Measurements from ENCODE around the gene COA1.
A peak's percentile ranks its signal among the peaks of the same experiment; 100 is the strongest.
"Not testable (repeated sequence)": the region's sequence is repeated elsewhere in the genome, so short reads cannot be mapped to it uniquely, and the experiment has no call there.

The COA1 gene

DNA sequence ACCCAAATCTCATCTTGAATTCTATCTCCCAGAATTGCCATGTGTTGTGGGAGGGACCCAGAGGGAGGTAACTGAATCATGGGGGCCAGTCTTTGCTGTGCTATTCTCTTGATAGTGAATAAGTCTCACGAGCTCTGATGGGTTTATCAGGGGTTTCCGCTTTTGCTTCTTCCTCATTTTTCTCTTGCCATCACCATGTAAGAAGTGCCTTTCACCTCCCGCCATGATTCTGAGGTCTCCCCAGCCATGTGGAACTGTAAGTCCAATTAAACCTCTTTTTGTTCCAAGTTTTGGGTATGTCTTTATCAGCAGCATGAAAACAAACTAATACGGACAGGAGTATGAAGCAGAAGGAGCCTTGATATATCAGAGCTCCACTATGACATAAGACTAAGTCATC lies 41.5 kb downstream of the COA1 start:
- DNase-seq (ENCODE audit: low read depth): not testable (repeated sequence)

DNA sequence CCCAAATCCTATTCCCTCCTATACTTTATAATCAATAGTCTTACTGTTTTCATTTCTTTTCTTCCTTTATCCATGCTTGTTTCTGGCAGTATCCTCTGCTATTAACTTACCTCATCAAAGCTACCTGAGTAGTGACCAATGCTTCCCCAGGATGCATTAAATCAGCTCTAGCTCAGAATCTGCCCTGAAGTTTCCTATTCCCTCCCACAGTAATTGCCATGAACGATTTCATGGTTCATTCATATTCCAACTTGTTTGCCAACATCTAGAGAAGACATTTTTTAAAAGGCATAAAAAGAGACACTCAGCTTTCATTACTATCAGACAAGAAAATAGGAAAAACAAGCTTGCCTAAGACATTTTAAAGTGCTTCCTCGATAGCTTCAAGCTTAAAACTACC lies 42.3 kb downstream of the COA1 start:
- DNase-seq (ENCODE audit: low read depth): no peak

DNA sequence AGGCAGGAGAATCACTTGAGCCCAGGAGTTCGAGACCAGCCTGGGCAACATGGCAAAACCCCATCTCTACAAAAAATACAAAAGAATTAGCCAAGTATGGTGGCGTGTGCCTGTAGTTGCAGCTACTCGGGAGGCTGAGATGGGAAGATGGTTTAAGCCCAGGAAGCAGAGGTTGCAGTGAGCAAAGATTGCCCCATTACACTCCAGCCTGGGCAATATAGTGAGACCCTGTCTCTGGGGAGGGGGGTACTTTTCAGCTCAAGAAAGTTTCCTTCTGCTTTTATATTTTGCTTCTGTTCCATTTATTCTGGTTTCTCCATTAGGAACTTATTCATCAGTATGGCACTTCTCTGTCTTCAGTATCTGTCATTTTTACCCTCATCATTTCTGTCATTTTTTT lies 48.6 kb downstream of the COA1 start:
- no peak for DNase-seq (ENCODE audit: low read depth)

DNA sequence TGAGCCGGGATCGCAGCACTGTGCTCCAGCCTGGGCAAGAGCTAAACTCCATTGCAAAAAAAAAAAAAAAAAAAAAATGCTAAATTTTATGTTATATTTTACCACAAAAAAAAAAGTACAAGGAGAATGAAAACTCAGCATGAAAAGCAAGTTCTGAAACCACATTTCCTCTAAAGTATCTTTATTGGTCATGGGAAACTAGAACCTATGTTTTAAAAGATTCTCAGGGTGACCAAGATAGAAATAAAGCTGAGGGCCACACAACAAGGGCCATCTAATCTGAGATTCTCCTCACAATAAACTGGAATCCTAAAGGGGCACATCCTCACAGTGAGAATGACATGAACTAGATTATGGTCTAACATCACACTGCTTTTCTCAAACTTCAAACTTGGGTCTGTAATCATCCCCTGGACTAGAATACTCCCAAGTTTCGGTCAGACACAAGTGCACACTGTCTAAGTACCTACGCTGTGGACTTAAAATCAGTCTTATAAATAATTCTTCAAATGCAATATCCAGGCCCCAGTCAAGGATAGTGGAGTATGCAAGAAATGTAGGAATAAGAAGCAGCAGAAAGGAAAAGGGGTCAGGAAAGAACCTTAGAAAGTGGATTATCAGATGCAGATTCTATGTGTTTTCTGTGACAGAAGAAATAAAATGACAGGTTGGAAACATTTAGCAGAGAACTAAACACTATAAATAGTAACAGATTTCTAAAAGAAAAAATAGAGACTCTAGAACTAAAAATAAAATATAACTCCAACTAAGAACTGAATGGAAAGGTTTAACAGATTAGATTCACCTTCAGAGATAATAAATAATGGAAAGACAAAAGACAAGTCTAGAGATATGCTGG lies 49.9 kb downstream of the COA1 start:
- DNase-seq (ENCODE audit: low read depth): no peak

DNA sequence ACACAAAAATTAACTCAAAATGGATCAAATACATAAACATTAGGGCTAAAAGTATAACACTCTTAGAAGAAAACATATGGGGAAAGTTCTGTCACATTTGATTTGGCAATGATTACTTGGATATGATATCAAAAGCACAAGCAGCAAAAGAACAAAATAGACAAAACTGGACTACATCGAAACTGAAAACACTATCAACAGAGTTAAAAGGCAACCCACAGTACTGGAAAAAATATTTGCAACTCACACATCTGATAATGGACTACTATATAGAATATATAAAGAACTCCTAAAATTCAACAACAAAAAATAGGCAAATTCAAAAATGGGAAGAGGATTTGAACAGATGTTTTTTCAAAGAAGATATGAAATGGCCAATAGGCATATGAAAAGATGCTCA lies 51.0 kb downstream of the COA1 start:
- no peak for DNase-seq (ENCODE audit: low read depth)

DNA sequence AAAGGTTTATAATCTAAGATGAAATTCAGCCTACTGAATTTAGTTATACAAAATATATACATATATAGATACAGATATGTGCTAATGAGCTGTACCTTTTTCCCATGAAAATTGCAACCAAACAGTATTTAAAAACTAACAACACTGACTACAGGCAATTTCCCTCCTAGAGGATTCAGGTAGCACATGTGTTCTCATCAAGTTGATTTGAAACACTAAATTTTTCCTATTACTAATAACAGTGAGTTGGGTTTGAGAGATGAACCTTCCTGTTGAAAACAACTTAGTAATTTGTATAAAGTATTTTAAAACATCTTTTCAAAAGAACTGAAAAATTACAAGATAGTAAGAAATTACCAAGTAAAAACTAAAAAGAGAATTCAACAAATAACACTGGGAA lies 51.5 kb downstream of the COA1 start:
- DNase-seq (ENCODE audit: low read depth): no peak

DNA sequence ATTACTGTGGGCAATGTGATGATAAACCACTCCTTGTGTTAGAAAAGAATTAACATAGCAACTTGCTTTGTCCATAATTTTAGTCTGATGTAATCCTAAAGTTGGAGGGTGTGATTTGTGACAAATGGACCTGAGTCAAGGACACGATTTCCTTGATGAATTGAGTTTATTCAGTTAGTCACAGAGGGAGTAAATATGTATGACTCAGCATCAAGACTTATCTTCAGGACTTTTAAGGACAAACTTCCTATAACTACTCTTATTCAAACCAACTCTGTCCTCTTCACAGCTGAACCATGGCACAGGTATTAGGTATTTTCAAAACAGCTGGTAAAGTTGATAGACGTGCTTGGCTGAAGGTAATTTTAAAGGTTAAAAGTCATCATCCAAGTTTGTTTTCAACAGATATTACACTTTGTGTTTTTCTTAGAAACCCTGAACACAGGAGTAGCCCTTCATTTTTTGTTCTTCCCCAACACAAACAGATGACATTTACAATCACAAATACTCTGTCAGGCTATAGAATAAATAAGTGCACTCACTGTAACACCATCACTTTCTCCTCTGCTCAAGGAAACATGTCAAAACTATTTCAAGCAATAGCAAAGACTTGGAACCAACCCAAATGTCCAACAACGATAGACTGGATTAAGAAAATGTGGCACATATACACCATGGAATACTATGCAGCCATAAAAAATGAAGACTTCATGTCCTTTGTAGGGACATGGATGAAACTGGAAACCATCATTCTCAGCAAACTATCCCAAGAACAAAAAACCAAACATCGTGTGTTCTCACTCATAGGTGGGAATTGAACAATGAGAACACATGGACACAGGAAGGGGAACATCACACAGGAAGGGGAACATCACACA lies 54.5 kb downstream of the COA1 start:
- peak; percentile 45 for DNase-seq (ENCODE audit: low read depth)

DNA sequence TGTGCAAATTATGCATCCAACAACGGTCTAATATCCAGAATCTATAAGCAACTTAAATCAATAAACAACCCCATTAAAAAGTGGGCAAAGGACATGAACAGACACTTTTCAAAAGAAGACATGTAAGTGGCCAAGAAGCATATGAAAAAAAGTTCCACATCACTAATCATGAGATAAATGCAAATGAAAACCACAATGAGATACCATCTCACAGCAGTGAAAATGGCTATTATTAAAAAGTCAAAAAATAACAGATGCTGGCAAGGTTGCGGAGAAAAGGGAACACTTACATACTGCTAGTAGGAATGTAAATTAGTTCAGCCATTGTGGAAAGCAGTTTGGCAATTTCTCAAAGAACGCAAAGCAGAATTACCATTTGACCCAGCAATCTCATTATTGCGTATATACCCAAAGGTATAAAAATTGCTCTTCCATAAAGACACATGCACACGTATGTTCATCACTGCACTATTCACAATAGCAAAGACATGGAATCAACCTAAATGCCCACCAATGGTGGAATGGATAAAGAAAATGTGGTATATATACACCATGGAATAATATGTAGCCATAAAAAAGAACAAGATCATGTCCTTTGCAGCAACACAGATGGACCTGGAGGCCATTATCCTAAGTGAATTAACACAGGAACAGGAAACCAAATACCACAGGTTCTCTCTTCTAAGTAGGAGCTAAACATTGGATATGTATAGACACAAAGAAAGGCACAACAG lies 55.9 kb downstream of the COA1 start:
- not testable (repeated sequence) for DNase-seq (ENCODE audit: low read depth)

DNA sequence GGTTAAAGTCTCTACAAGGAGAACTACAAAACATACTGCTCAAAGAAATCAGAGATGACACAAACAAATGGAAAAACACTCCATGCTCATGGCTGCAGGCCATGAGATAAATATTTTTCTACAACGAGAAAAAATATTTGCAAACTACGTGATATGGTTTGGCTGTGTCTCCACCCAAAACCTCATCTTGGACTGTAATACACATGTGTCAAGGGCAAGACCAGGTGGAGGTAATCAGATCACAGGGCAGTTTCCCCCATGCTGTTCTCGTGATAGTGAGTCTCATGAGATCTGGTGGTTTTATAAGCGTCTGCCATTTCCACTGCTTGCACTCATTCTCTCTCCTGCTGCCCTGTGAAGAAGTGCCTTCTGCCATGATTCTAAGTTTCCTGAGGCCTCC lies 57.8 kb downstream of the COA1 start:
- no peak for DNase-seq (ENCODE audit: low read depth)

DNA sequence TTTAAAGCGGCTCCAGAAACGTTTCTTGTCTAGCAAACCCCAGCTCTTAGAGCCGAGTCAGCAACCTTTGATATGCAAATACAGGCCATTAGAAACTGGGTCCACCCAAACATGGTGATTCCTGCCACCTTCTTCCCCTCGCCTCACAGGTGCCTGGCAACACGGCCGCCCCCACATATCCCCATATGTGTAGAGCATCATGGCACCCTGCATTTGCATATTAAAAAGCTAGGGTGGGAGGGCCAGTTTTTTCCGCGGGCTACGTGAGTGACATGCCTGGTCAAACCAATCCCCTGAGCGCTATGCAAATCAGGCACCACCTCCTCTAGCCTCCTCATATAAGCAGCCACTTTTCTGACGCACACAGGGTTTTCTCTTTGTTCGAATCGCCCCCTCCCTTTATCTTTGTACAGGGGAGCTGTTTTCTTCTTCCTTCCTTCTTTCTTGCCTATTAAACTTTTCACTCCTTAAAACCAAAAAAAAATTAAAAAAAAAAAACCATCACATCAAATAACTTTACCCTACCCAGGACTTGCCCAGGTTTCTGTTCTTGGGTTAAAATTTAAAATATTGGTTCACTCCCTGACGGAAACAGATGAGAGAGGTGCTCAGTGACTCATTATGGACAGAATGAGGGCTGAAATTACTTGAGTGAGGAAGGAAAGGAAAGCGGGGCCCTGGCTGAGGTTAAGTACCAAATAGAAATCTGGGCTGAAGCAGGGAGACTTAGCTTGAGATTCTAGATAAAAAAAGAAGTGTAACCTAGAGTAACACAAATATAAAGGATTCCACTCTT lies 59.8 kb downstream of the COA1 start:
- no peak for DNase-seq (ENCODE audit: low read depth)

DNA sequence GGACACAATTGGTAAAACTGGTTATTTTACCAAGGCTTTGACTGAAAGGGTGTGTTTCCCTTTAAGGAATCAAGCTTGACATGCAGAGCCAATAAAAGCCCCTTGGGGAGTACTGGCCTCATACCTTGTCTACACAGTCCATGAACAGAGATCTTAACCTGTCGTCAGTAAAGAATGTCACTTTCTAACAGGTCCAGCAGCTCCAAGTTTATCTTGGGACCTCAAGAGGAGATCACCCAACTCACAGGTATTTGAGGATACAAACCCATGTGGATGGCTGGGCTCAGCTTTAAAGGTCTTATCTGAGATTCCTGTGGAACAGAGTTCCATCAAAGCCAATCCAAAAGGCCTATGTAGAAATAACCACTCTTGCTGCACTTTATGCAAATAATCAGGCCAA lies 61.3 kb downstream of the COA1 start:
- DNase-seq (ENCODE audit: low read depth): no peak

DNA sequence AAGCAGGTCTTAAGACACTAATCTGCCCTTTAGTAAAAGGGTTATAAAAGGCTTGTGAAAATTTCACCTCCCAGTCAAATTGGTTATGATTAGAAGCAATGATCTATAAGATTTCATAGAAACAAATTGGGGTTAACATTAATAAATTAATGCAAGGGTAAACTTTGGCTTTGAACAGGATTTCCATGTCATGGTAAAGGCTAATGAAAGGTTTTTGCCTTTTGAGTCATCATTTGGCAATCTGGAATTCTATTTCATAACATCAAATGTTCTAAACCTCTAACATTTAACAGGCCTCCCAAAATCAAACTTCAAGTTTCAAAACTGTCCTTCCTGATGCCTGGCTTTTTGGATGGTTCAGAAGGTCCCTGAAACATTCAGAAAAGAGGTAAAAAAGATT lies 62.4 kb downstream of the COA1 start:
- DNase-seq (ENCODE audit: low read depth): no peak

DNA sequence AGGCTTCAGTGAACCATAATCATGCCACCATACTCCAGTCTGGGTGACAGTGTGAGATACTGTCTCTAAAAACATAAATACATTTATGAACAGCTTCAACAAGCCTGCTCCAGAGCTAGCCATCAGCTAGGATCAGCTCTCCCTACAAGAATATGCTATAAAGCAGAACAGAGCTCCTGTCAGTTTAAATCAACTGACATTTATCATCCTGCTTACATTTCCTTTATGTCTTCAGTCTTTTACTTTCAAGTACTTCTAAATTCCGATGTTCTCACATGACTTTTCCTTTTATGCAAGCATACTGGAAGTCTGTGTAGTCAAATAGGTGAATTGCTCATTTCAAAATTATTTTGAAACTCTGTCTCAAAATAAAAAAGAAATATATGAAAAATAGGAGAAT lies 64.6 kb downstream of the COA1 start:
- no peak for DNase-seq (ENCODE audit: low read depth)

DNA sequence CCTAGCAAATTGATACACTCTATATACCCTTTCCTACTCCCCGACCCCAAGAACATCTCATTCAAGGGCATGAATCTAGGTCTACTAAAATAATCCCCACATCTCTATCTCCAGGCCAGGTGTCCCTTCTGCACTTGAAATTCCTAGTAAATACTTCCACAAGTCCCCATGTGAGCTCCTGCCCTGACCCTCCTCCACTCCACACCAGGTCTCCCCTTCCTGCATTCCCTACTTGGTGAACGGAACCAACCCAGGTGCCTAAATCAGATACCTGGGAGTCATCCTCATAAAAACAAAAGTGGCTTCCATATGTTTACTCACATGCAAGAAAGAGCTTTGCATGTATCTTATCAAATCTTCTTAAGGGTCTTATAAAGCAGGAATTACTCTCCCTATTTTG lies 69.2 kb downstream of the COA1 start:
- DNase-seq (ENCODE audit: low read depth): no peak

DNA sequence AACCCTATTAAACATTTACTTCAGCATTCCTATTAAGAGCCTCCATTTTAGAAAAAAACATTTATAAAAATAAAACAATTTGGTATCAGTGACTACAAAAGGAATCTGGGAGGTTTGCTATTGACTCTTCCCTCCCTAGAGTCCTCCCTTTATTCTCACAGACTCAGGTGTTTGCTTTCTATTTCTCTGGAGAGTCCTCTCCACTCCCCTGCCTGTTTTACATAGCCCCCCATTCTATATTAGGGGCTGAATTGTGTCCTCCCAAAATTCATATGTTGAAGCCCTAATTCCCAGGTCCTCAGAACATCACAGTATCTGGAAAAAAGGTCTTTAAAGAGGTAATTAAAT lies 69.8 kb downstream of the COA1 start:
- no peak for DNase-seq (ENCODE audit: low read depth)

DNA sequence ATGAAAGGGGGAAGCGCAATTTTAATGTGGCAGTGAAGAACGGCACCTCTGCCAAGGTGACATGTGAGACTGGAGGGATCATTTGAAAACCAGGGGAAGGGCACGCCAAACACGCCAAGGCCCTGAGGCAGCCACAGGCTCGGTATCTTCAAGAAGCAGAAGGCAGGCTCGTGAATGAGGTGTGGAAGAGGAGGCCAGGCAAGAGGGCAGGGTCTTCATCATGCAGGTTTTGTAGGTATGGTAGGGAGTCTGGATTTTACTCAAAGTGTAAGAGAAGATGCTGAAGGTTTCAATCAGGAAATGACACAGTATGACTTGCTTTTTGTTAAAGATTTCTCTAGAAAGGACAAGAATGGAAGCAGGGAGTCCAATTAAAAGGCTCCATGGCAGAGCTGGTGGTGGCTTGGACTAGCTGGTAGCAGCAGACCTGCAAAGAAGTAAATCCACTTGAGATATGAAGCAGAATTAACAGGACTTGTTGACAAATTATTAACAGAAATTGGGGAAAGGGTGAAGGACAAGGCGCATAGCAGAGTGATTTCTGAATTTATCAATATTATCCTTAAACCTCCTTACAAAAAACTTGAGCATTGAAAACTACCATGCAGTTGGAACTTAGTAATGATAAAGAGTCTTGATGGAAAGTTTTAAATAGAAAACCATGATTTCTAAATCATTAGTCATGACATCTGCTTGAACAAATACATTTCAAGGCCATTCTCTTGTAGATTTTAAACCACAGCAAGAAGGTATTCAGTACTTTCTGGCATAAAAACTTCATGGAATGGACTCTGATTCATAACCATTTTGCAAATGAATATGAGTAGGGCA lies 70.4 kb downstream of the COA1 start:
- peak; percentile 30 for DNase-seq (ENCODE audit: low read depth)

DNA sequence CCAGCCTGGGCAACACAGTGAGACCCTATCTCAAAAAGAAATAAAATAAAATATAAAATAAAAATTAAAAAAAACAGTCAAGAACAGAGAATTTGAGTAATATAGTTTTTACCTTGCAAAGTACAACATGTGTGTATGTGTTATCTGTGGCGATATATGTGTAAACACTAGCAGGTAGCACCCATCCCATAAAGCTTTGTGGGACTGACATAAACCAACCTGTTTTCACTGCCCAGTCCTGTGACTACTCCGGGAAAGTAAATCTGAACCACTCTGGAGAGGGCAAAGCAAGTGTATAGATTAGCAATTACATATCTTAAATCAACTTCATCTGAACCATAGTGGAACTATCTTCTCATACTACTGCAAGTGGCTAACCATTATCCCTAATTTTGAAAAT lies 72.3 kb downstream of the COA1 start:
- DNase-seq (ENCODE audit: low read depth): no peak

DNA sequence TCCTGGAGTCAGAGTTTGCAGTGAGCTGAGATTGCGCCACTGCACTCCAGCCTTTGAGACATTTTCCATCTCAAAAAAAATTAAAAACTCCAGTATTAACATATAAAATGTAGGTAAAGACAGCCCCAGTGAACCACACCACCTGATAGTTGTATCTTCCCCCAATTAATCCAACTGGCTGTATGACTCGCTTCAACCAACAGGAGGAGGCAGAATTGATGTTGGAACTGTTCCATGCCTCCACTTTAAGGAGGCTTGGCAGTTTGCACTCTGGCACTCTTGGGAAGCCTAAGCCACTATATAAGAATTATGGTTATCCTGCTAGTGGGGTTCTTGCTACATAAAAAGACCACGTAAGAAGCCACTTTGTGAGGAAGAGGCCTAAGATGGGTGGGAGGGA lies 73.7 kb downstream of the COA1 start:
- DNase-seq (ENCODE audit: low read depth): no peak

DNA sequence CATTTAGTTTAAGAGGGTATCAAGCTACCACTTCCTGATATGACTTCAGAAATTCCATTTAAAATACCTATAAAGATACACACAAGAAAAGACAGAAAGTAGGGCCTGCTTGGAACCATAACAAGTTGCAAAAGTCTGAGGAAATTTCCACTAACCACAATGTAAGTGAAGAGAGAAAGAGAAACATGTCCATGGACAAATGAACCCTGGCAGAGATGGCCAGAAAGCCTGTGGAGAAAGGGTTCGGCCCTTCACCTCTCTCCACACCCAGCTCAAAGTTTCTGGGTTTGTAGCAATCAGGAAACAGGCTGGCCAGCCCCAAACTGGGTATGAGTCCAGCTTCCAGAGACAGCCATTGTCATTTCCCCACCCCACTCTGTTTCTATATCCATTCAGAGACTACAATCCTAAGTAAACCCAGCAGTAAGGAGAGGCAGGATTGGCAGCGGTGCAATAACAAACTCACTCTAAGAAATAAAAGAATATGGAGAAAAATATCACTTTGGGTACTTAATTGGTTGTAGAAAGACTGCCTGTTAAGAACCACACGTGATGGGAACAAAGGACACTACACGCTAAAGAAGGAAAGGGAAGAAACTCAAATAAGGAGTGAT lies 75.3 kb downstream of the COA1 start:
- no peak for DNase-seq (ENCODE audit: low read depth)

DNA sequence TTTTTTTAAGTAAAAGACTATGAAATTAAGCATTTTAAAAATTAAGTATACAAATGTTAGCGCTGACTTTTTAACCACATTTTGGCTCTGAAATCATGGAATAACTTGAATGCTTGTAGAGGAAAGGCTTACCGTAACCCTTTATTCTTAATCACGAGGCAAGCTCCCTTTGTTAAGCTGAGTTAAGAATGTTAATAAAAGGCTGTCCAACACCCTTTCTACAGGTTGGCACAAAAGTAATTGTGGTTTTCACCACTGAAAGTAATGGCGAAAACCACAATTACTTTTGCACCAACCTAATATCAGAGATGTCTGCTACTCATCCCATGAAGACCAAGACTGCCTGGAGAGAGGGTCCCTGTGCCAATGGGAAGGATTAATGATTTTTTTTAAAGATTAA lies 75.9 kb downstream of the COA1 start:
- DNase-seq (ENCODE audit: low read depth): no peak

DNA sequence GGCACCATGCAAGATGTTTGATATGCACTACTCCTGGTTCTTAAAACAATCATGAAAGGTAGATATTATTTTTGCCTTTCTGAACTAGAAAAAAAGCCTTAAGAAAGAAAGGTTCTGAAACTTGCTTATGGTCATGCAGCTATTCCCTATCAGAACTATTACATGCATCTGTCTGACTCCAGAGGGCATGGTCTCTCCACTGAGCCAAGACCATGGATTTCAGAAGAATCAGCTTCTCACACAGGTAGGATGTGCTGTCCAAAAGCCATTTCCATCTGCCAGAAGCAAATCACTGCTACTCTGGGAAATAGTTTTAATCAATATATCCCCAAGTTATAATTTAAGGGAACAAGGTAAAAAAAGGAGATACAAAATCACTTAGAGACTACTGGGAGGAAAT lies 77.0 kb downstream of the COA1 start:
- no peak for DNase-seq (ENCODE audit: low read depth)

Measured in HS-27A (cell line).